Measurements from ENCODE around the gene LRP2.

DNA sequence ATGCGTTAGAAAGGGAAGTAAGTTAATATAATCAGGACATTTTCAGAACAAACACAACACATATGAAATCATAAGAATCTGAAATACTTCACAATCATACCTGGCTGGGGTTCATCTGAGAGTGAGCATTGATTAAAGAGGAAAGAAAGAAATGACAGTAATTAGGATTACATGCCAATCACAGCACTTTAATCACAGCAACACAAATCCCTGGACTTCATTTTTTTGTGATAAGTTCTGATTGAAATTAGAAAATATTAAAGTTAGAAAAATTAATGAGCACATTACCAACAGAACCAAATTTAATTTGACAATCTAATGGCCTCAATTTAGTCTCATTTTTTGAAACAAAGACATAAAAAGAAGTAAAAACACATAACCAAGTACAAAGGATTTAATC is 121.9 kb downstream of the LRP2 start:
- TF ChIP-seq ZNF677 (tag by site-specific recombination; IDR thresholded peaks at IDR 0.05) (no peak), ZBTB49 (tag by site-specific recombination; IDR thresholded peaks at IDR 0.05; ENCODE audit: low read depth) (no peak), ZNF114 (tag by site-specific recombination; IDR thresholded peaks at IDR 0.05) (no peak), ZNF157 (tag by site-specific recombination; IDR thresholded peaks at IDR 0.05) (no peak), SP3 (tag by site-specific recombination; IDR thresholded peaks at IDR 0.05) (no peak)
- TF ChIP-seq, protein P1, sequence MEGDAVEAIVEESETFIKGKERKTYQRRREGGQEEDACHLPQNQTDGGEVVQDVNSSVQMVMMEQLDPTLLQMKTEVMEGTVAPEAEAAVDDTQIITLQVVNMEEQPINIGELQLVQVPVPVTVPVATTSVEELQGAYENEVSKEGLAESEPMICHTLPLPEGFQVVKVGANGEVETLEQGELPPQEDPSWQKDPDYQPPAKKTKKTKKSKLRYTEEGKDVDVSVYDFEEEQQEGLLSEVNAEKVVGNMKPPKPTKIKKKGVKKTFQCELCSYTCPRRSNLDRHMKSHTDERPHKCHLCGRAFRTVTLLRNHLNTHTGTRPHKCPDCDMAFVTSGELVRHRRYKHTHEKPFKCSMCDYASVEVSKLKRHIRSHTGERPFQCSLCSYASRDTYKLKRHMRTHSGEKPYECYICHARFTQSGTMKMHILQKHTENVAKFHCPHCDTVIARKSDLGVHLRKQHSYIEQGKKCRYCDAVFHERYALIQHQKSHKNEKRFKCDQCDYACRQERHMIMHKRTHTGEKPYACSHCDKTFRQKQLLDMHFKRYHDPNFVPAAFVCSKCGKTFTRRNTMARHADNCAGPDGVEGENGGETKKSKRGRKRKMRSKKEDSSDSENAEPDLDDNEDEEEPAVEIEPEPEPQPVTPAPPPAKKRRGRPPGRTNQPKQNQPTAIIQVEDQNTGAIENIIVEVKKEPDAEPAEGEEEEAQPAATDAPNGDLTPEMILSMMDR (tag by site-specific recombination; IDR thresholded peaks at IDR 0.05) = no peak
- TF ChIP-seq, protein P2, sequence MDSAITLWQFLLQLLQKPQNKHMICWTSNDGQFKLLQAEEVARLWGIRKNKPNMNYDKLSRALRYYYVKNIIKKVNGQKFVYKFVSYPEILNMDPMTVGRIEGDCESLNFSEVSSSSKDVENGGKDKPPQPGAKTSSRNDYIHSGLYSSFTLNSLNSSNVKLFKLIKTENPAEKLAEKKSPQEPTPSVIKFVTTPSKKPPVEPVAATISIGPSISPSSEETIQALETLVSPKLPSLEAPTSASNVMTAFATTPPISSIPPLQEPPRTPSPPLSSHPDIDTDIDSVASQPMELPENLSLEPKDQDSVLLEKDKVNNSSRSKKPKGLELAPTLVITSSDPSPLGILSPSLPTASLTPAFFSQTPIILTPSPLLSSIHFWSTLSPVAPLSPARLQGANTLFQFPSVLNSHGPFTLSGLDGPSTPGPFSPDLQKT (IDR thresholded peaks at IDR 0.05; ENCODE audit: borderline replicate concordance, low read depth, low read length) = no peak

Data from HEK293 (cell line).